Suprapubic skin (tissue), 4 donors: ENCODE results near the gene UXS1. TPM values are rescaled to one million over a fixed set of nuclear protein-coding genes. Genes with fewer than 3 reads are reported as not detected.

ENCODE experiments used
- DNase-seq, 2 donors: peaks; one replicate each; pipeline ENCODE4 v3.0.0-alpha.2; 2019; ENCODE audit warnings: low spot score in 2 of 2
- H3K27ac ChIP-seq: fragments of 200-600 bp; sonication (generic); one replicate; pipeline ENCODE4 v1.5.1; 2019
- H3K27me3 ChIP-seq: fragments of 200-600 bp; sonication (generic); one replicate; pipeline ENCODE4 v1.5.1; 2019
- H3K36me3 ChIP-seq: fragments of 200-600 bp; sonication (generic); one replicate; pipeline ENCODE4 v1.5.1; 2019
- H3K4me1 ChIP-seq: fragments of 200-600 bp; sonication (generic); one replicate; pipeline ENCODE4 v1.5.1; 2019
- H3K4me3 ChIP-seq: fragments of 200-600 bp; sonication (generic); one replicate; pipeline ENCODE4 v1.5.1; 2019; ENCODE audit warnings: mild to moderate bottlenecking
- H3K9me3 ChIP-seq: fragments of 200-600 bp; sonication (generic); one replicate; pipeline ENCODE4 v1.5.1; 2019
- CTCF ChIP-seq, 2 donors: fragments of 200-600 bp in 1 of 2; fragments of 450-650 bp in 1 of 2; sonication (generic) in 1 of 2; IDR thresholded peaks; one replicate each; pipeline ENCODE4 v1.5.1; 2016 to 2019; ENCODE audit warnings: antibody characterized with exemption in 2 of 2, mild to moderate bottlenecking in 1 of 2, moderate library complexity in 1 of 2
- EP300 ChIP-seq: sonication (generic); formaldehyde crosslinking; IDR thresholded peaks from one replicate; pipeline ENCODE4 v1.6.1; 2017; ENCODE audit warnings: antibody characterized with exemption
- POLR2A ChIP-seq, 2 donors: fragments of 450-650 bp; IDR thresholded peaks; one replicate each; pipeline ENCODE4 v1.6.1; 2017; ENCODE audit warnings: antibody characterized with exemption in 2 of 2, mild to moderate bottlenecking in 2 of 2, moderate library complexity in 2 of 2
- POLR2AphosphoS5 ChIP-seq, 3 donors: sonication (generic); formaldehyde crosslinking; IDR thresholded peaks; one replicate each; pipeline ENCODE4 v1.6.1; 2017; ENCODE audit warnings: antibody characterized with exemption in 3 of 3
- WGBS: methylation state at CpG from one replicate; pipeline ENCODE4 v1.1.5; 2018; 5-methylcytosine and 5-hydroxymethylcytosine counted together
- total RNA-seq, 4 donors: library from RNA; depleted of rRNA; stranded (reverse); fragments of >200 nt; gene quantifications; one replicate each; pipeline ENCODE4 v1.1.0, GENCODE V29; 2016

Gene UXS1
- total RNA-seq, 4 donors from 2014 or later: 24.6 to 73.3 (median 58.7) TPM

GRCh38 chr2:106053581-106053980, 140.5 kb downstream of the UXS1 start:
- H3K27ac ChIP-seq: no peak overlapping the region
- no peaks in the 10 kb centered on the region for H3K9me3 ChIP-seq
- 89% methylated on average over 6 of the region's 6 CpGs for WGBS
- H3K36me3 ChIP-seq: no peaks in the 10 kb centered on the region
- no peak for DNase-seq
- TF ChIP-seq POLR2A (IDR thresholded peaks at IDR 0.05) (no peak), EP300 (no peak), CTCF (IDR thresholded peaks at IDR 0.05) (no peak), POLR2AphosphoS5 (IDR thresholded peaks at IDR 0.05) (no peak)
- no peak overlapping the region for H3K4me3 ChIP-seq
- H3K27me3 ChIP-seq: no peaks in the 10 kb centered on the region
- peaks cover 16% of the 10 kb centered on the region for H3K4me1 ChIP-seq

GRCh38 chr2:106053116-106053515, 141.0 kb downstream of the UXS1 start:
- H3K27ac ChIP-seq: no peak overlapping the region
- WGBS: 49% methylated on average over 2 of the region's 2 CpGs
- TF ChIP-seq POLR2A (IDR thresholded peaks at IDR 0.05): no peak
- TF ChIP-seq POLR2AphosphoS5 (IDR thresholded peaks at IDR 0.05): no peak
- TF ChIP-seq CTCF (IDR thresholded peaks at IDR 0.05): no peak
- no peak for TF ChIP-seq EP300
- no peaks in the 10 kb centered on the region for H3K27me3 ChIP-seq
- H3K4me1 ChIP-seq: peaks cover 16% of the 10 kb centered on the region
- H3K36me3 ChIP-seq: no peaks in the 10 kb centered on the region
- no peaks in the 10 kb centered on the region for H3K9me3 ChIP-seq
- no peak for DNase-seq
- H3K4me3 ChIP-seq: no peak overlapping the region

GRCh38 chr2:106044859-106045258, 149.2 kb downstream of the UXS1 start:
- WGBS: 87% methylated on average over 6 of the region's 6 CpGs

GRCh38 chr2:106044021-106044420, 150.1 kb downstream of the UXS1 start:
- 76% methylated on average over 4 of the region's 4 CpGs for WGBS
- H3K4me1 ChIP-seq: no peaks in the 10 kb centered on the region
- no peaks in the 10 kb centered on the region for H3K36me3 ChIP-seq
- no peaks in the 10 kb centered on the region for H3K9me3 ChIP-seq
- no peak overlapping the region for H3K4me3 ChIP-seq
- H3K27ac ChIP-seq: no peak overlapping the region
- no peaks in the 10 kb centered on the region for H3K27me3 ChIP-seq
- TF ChIP-seq CTCF (IDR thresholded peaks at IDR 0.05): no peak
- TF ChIP-seq EP300: no peak
- no peak for TF ChIP-seq POLR2AphosphoS5 (IDR thresholded peaks at IDR 0.05)
- TF ChIP-seq POLR2A (IDR thresholded peaks at IDR 0.05): no peak
- no peak for DNase-seq

More at GRCh38 chr2:106044859-106045258, 149.2 kb downstream of the UXS1 start:
- DNase-seq: no peak
- H3K36me3 ChIP-seq: no peaks in the 10 kb centered on the region
- no peaks in the 10 kb centered on the region for H3K27me3 ChIP-seq
- H3K9me3 ChIP-seq: no peaks in the 10 kb centered on the region
- no peaks in the 10 kb centered on the region for H3K4me1 ChIP-seq
- no peak overlapping the region for H3K27ac ChIP-seq
- H3K4me3 ChIP-seq: no peak overlapping the region
- no peak for TF ChIP-seq EP300
- no peak for TF ChIP-seq POLR2A (IDR thresholded peaks at IDR 0.05)
- no peak for TF ChIP-seq POLR2AphosphoS5 (IDR thresholded peaks at IDR 0.05)
- no peak for TF ChIP-seq CTCF (IDR thresholded peaks at IDR 0.05)
